Brain microvascular endothelial cell (primary cell): ENCODE measurements around the gene RAC2.

ENCODE experiments used
- DNase-seq: peaks from one replicate; pipeline ENCODE4 v3.0.0-alpha.2; 2020
- H3K27ac ChIP-seq: fragments of 250-450 bp; sonication (Bioruptor Pico); 2 replicates; pipeline ENCODE4 v1.5.1; 2020; ENCODE audit warnings: mild to moderate bottlenecking, moderate library complexity
- H3K27me3 ChIP-seq: fragments of 250-450 bp; sonication (Bioruptor Pico); replicated peaks from 2 replicates; pipeline ENCODE4 v1.5.1; 2020; ENCODE audit warnings: mild to moderate bottlenecking
- H3K36me3 ChIP-seq: fragments of 250-450 bp; sonication (Bioruptor Pico); replicated peaks from 2 replicates; pipeline ENCODE4 v1.5.1; 2020; ENCODE audit warnings: mild to moderate bottlenecking
- H3K4me3 ChIP-seq: 2 replicates; pipeline ENCODE4 v1.5.1; 2011; ENCODE audit warnings: low read depth, mild to moderate bottlenecking, control low read depth, low read length, moderate library complexity
- CTCF ChIP-seq: IDR thresholded peaks from 2 replicates; pipeline ENCODE4 v1.5.1; 2011; ENCODE audit warnings: low read depth, mild to moderate bottlenecking, moderate library complexity, low read length, control low read depth, inconsistent platforms; ENCODE audit errors: missing control alignments
- in situ Hi-C: cut with HindIII; loops from 2 replicates; pipeline ENCODE4 v1.10.0; 2017; ENCODE audit warnings: low sequenced_read_pairs, low pct_ligation_motif_present

Gene RAC2

GRCh38 chr22:37243402-37244113 is 511 bp downstream of the RAC2 start:
- Histone ChIP-seq H3K36me3 (peaks cover 2% of the 10 kb centered on the region), H3K4me3 (peak overlapping the region; percentile 59), H3K27ac (no peak overlapping the region), H3K27me3 (no peaks in the 10 kb centered on the region)
- no peak for TF ChIP-seq CTCF
- DNase-seq, result no peak
- in situ Hi-C loops, result no loop called here

DNA sequence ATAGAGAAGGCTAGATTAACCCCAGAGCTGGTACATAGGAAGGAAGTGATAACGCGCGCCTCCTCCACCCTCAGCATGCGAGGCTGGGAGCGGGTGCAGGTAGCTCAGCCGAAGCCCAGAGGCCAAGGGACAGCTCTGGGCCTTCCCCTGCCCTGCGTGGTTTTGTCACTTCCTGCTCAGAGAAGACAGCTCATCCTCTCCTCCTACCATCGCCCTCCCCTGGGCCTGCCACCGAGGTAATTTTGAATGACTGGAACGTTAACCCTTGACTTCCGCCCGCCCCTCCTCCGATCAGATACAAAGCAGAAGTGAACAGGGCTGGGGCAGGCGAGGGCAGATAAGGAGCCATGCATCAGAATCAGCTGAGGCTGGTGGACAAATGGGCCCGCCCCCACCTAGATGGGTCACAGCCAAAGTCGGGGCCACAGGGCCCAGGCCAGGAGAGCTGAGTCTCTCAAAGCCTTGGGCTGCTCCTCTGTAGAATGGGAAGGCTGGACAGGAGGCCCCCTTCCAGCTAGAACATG is 1.6 kb downstream of the RAC2 start:
- H3K27me3 ChIP-seq, result no peaks in the 10 kb centered on the region
- no peak overlapping the region for H3K27ac ChIP-seq
- peaks cover 2% of the 10 kb centered on the region for H3K36me3 ChIP-seq
- peak; percentile 38 for DNase-seq
- in situ Hi-C loops, result no loop called here
- peak overlapping the region; percentile 27 for H3K4me3 ChIP-seq
- no peak for TF ChIP-seq CTCF

- DNase-seq, result no peak
- Histone ChIP-seq H3K27me3 (no peaks in the 10 kb centered on the region), H3K36me3 (peaks cover 3% of the 10 kb centered on the region), H3K27ac (no peak overlapping the region), H3K4me3 (no peak overlapping the region)
- no peak for TF ChIP-seq CTCF
- in situ Hi-C loops, result no loop called here
Measured at GRCh38 chr22:37241351-37242142, 2.5 kb downstream of the RAC2 start.

DNA sequence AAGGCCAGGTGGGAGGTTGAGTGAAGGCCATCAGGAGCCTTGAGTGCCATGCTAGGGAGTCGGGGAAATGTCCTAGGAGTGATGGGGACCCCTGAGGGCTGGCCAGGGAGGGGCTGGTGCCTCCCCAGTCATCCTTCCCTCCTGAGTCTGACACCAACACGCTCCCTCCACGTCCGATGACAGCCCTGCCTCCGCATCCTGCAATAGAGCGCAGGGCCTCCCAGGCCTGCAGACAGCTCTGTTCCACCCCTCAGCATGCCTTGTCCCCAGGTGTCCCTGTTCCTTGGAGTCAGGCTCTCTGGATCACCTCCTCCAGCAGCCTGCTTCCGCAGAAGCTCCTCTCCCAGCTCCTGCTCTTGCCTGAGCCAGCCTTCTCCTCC is 3.1 kb downstream of the RAC2 start:
- no peak for TF ChIP-seq CTCF
- in situ Hi-C loops, result no loop called here
- no peak for DNase-seq
- Histone ChIP-seq H3K4me3 (no peak overlapping the region), H3K27me3 (no peaks in the 10 kb centered on the region), H3K36me3 (peaks cover 4% of the 10 kb centered on the region), H3K27ac (no peak overlapping the region)

GRCh38 chr22:37240240-37240940 is 3.7 kb downstream of the RAC2 start:
- Histone ChIP-seq H3K36me3 (peaks cover 4% of the 10 kb centered on the region), H3K27ac (no peak overlapping the region), H3K4me3 (no peak overlapping the region), H3K27me3 (no peaks in the 10 kb centered on the region)
- no peak for DNase-seq
- in situ Hi-C loops, result no loop called here
- no peak for TF ChIP-seq CTCF
